ENCODE results near the gene CFAP54. TPM values are rescaled to one million over a fixed set of nuclear protein-coding genes. Genes with fewer than 3 reads are reported as not detected.
"Not testable (repeated sequence)": the region's sequence is repeated elsewhere in the genome, so short reads cannot be mapped to it uniquely, and the experiment has no call there.

Gene CFAP54
- total RNA-seq, 1 experiment from 2014 or later, result 0.05 TPM

DNA sequence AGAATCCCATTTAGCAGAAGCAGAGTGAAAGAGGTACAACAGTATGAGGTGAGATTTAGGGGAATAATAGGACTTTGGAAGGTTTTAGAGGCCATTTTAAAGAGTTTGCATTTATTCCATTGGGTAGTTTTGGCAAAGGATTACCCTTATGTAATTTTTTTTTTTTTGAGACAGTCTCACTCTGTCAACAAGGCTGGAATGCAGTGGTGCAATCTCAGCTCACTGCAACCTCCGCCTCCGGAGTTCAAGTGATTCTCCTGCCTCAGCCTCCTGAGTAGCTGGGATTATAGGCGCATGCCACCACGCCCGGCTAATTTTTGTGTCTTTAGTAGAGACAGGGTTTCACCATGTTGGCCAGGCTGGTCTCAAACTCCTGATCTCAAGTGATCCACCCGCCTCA lies 4.8 kb downstream of the CFAP54 start:
- not testable (repeated sequence) for DNase-seq (ENCODE audit: low read depth in 1 of 2, low spot score in 2 of 2); H3K9me3 ChIP-seq (replicated peaks); H3K36me3 ChIP-seq; H3K27ac ChIP-seq; H3K4me1 ChIP-seq (replicated peaks); H3K27me3 ChIP-seq (replicated peaks); H3K4me3 ChIP-seq

GRCh38 chr12:96495155-96495554 lies 5.8 kb downstream of the CFAP54 start:
- Histone ChIP-seq H3K4me3 (no peak overlapping the region), H3K36me3 (no peaks in the 10 kb centered on the region), H3K27me3 (replicated peaks) (no peaks in the 10 kb centered on the region), H3K9me3 (replicated peaks) (0 out of 2 replicates have a peak, but pooled peaks cover 2% of the 10 kb centered on the region), H3K27ac (no peak overlapping the region), H3K4me1 (replicated peaks) (peaks cover 9% of the 10 kb centered on the region)
- no peak for DNase-seq (ENCODE audit: low read depth in 1 of 2, low spot score in 2 of 2)

GRCh38 chr12:96495841-96496545 lies 6.6 kb downstream of the CFAP54 start:
- H3K4me3 ChIP-seq, result no peak overlapping the region
- H3K9me3 ChIP-seq (replicated peaks), result 0 out of 2 replicates have a peak, but pooled peaks cover 2% of the 10 kb centered on the region
- H3K4me1 ChIP-seq (replicated peaks), result peaks cover 15% of the 10 kb centered on the region
- no peak for DNase-seq (ENCODE audit: low read depth in 1 of 2, low spot score in 2 of 2)
- no peaks in the 10 kb centered on the region for H3K27me3 ChIP-seq (replicated peaks)
- no peaks in the 10 kb centered on the region for H3K36me3 ChIP-seq
- H3K27ac ChIP-seq, result no peak overlapping the region

- Histone ChIP-seq H3K4me1 (replicated peaks) (peaks cover 24% of the 10 kb centered on the region), H3K4me3 (no peak overlapping the region), H3K9me3 (replicated peaks) (0 out of 2 replicates have a peak, but pooled peaks cover 2% of the 10 kb centered on the region)
These were observed 7.6 kb downstream of the CFAP54 start for GRCh38 chr12:96496944-96497343.

DNA sequence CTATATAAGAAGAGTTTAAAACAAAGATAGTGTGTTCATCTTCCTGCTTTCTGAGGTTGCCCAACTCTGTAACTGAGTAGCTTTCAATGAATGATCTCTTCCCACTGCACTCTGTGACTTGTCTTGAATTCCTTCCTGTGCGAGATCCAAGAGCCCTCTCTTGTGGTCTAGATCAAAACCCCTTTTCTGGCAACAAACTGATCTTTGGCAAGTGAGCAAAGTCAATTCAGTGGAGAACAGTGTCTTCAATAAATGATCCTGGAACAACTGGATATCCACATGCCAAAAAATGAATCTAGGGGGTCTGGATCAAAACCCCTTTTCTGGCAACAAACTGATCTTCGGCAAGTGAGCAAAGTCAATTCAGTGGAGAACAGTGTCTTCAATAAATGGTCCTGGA lies 8.5 kb downstream of the CFAP54 start:
- Histone ChIP-seq H3K27me3 (replicated peaks) (no peaks in the 10 kb centered on the region), H3K4me1 (replicated peaks) (peaks cover 30% of the 10 kb centered on the region), H3K27ac (no peak overlapping the region), H3K36me3 (no peaks in the 10 kb centered on the region), H3K9me3 (replicated peaks) (0 out of 2 replicates have a peak, but pooled peaks cover 2% of the 10 kb centered on the region), H3K4me3 (no peak overlapping the region)
- DNase-seq (ENCODE audit: low read depth in 1 of 2, low spot score in 2 of 2), result no peak

More at GRCh38 chr12:96496944-96497343, 7.6 kb downstream of the CFAP54 start:
- DNase-seq (ENCODE audit: low read depth in 1 of 2, low spot score in 2 of 2), result no peak
- H3K36me3 ChIP-seq, result no peaks in the 10 kb centered on the region
- H3K27ac ChIP-seq, result no peak overlapping the region
- H3K27me3 ChIP-seq (replicated peaks), result no peaks in the 10 kb centered on the region

DNA sequence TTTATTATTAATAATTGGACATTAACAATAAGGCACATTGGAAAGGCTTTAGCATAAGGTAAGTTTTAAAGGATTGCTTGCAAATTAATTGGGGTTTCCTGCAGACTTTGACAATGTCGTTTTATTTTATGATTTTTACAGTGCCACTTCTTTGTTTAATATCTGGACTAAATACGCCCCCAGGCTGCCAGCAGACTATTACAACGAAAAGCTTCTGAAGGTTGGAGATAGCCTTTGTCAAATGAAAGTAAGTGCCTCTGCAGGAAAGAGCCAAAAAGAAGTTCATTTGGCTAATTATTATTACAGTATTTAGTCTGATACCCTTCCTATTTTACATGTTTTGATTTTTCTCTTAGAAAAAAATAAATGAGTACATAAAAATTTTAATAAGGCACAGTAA lies 11.3 kb downstream of the CFAP54 start:
- H3K9me3 ChIP-seq (replicated peaks), result 0 out of 2 replicates have a peak, but pooled peaks cover 2% of the 10 kb centered on the region
- no peak for DNase-seq (ENCODE audit: low read depth in 1 of 2, low spot score in 2 of 2)
- H3K36me3 ChIP-seq, result no peaks in the 10 kb centered on the region
- no peak overlapping the region for H3K4me3 ChIP-seq
- no peaks in the 10 kb centered on the region for H3K27me3 ChIP-seq (replicated peaks)
- peak overlapping the region; percentile 78 for H3K27ac ChIP-seq
- H3K4me1 ChIP-seq (replicated peaks), result peaks cover 26% of the 10 kb centered on the region

DNA sequence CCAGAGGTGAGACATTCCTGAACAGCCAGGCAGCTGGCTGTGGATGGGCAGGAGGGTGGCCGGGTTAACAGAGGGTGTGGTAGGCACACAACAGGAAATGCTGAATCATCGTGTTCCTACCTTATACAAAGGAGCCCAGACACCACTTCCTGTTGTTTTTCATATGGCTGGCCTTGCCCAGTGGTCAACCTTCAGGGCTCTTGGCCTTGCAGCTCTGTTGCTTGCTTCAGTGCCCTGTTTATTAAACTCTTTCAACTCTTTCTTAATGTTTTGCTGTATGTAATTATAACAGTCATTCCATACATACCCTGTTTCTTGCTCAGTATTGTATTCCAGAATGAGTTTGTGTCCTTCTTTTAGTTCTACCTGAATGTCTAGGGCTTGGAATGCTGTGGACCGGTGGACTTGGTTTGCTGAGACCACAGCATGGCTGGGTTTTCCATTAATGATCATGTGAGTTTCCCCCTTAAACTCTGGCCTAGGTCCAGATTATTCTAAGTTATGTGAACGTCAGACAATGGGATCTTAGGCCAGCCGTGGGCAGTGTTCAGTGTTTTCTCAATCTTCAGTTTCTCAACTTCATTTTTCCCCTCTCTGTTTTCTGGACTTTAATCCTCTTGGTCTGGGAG lies 11.9 kb downstream of the CFAP54 start:
- no peak overlapping the region for H3K4me3 ChIP-seq
- 0 out of 2 replicates have a peak, but pooled peaks cover 2% of the 10 kb centered on the region for H3K9me3 ChIP-seq (replicated peaks)
- H3K36me3 ChIP-seq, result no peaks in the 10 kb centered on the region
- DNase-seq (ENCODE audit: low read depth in 1 of 2, low spot score in 2 of 2), result peak; percentile 60 to 68
- peak overlapping the region; percentile 78 for H3K27ac ChIP-seq
- H3K4me1 ChIP-seq (replicated peaks), result peaks cover 26% of the 10 kb centered on the region
- no peaks in the 10 kb centered on the region for H3K27me3 ChIP-seq (replicated peaks)

DNA sequence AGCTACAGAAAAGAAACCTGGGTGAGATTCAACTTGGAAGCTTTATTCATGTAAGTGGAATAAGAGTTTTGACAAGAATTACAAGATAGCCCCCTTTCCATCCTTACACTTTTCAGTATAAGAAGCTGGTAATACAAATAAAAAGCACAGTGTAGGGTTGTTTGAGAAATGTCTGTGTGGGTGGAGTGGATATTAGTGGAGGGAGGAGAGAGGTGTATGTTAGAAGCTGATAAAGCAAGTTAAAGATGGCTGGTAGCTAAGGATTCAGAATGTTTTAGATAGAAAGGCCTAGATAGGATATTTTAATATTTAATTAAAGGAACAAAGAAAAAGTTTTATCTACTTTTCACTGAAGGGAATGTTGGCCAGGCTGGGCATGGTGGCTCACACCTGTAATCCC lies 12.5 kb downstream of the CFAP54 start:
- no peaks in the 10 kb centered on the region for H3K27me3 ChIP-seq (replicated peaks)
- 0 out of 2 replicates have a peak, but pooled peaks cover 2% of the 10 kb centered on the region for H3K9me3 ChIP-seq (replicated peaks)
- H3K36me3 ChIP-seq, result no peaks in the 10 kb centered on the region
- peaks cover 26% of the 10 kb centered on the region for H3K4me1 ChIP-seq (replicated peaks)
- H3K27ac ChIP-seq, result peak overlapping the region; percentile 78
- H3K4me3 ChIP-seq, result no peak overlapping the region
- no peak for DNase-seq (ENCODE audit: low read depth in 1 of 2, low spot score in 2 of 2)

DNA sequence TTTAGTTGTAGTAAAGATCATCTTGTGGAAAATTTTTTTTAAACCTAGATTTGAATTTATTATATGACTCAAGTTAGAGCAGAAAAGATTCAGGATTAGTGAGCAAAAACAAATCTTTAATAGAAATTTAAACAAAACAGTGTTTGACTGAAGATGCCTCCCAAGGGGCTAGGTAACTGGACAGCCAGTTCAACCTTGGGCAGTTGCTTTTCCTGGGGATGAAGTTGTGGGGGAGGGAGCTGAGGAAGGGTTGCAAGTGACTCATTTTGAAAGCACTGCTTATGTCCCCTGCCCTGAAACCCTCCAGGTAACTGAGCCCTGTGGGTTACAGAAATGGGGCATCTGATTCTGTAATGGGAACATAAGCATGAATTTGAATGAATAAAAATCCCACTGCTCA lies 13.1 kb downstream of the CFAP54 start:
- no peak for DNase-seq (ENCODE audit: low read depth in 1 of 2, low spot score in 2 of 2)

DNA sequence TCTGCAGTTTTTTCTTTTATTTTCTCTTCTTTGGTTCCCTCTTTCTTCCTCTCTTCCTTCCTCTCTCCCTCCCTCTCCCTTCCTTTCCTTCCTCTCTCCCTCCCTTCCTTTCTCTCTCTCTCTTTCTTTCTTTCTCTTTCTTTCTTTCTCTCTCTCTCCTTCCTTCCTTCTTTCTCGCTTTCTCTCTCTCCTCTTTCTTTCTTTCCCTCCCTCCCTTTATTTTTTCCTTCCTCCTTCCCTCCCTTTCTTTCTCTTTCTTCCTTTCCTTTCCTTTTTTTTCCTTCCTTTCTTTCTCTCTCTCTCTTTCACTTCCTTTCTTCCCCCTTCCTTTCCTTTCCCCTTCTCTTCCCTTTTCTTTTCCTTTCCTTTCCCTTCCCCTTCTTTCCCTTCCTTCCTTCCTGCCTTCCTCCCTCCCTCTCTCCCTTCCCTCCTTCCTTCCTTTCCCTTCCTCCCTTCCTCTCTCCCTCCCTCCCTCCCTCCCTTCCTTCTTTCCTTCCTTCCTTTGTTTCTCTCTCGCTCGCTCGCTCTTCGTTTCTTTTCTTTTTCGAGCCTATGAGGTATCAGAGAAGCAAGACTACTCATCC lies 13.7 kb downstream of the CFAP54 start:
- no peaks in the 10 kb centered on the region for H3K27me3 ChIP-seq (replicated peaks)
- no peaks in the 10 kb centered on the region for H3K36me3 ChIP-seq
- no peak overlapping the region for H3K27ac ChIP-seq
- 0 out of 2 replicates have a peak, but pooled peaks cover 2% of the 10 kb centered on the region for H3K9me3 ChIP-seq (replicated peaks)
- peaks cover 26% of the 10 kb centered on the region for H3K4me1 ChIP-seq (replicated peaks)
- DNase-seq (ENCODE audit: low read depth in 1 of 2, low spot score in 2 of 2), result no peak
- H3K4me3 ChIP-seq, result no peak overlapping the region

More for the DNA sequence above, 13.1 kb downstream of the CFAP54 start:
- H3K4me3 ChIP-seq, result no peak overlapping the region
- peaks cover 26% of the 10 kb centered on the region for H3K4me1 ChIP-seq (replicated peaks)
- H3K9me3 ChIP-seq (replicated peaks), result 0 out of 2 replicates have a peak, but pooled peaks cover 2% of the 10 kb centered on the region
- no peaks in the 10 kb centered on the region for H3K27me3 ChIP-seq (replicated peaks)
- no peaks in the 10 kb centered on the region for H3K36me3 ChIP-seq
- no peak overlapping the region for H3K27ac ChIP-seq

DNA sequence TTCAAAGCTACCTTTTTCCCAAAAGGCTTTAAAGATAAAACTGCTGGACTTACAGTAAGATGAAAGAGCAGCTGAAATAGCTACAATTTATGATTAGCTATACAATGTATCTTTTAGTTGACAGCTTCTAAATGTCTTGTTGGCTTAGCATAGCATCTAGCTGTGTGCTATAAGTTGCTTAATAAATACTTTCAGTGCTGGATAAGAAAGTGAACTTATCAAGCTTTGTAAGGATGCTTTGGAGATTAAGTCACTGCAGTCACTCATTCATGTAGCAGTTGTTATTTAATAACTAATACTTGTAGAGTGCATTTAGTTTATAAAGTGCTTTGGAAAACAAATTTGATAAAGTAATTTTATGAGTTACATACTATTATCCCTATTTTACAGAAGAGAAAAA lies 14.6 kb downstream of the CFAP54 start:
- no peak for DNase-seq (ENCODE audit: low read depth in 1 of 2, low spot score in 2 of 2)
- H3K27ac ChIP-seq, result no peak overlapping the region
- H3K9me3 ChIP-seq (replicated peaks), result 0 out of 2 replicates have a peak, but pooled peaks cover 2% of the 10 kb centered on the region
- H3K36me3 ChIP-seq, result no peaks in the 10 kb centered on the region
- no peak overlapping the region for H3K4me3 ChIP-seq
- peaks cover 26% of the 10 kb centered on the region for H3K4me1 ChIP-seq (replicated peaks)
- H3K27me3 ChIP-seq (replicated peaks), result no peaks in the 10 kb centered on the region

DNA sequence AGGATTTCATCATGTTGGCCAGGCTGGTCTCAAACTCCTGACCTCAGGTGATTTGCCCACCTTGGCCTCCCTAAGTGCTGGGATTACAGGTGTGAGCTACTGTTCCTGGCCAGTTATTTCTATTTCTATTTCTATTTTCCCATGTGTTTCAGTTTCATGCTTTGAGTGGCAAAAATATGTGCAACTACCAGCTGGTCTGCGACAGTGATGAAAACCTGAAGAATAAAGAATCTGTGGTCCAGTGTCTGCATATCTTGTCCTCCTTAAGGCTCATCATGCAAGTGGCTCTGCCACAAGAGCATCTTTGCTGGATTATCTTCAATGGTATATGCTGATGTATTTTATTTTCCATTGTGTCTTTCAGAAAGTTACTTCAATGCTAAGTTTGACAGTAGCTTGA lies 17.4 kb downstream of the CFAP54 start:
- DNase-seq (ENCODE audit: low read depth in 1 of 2, low spot score in 2 of 2), result no peak
- peaks cover 9% of the 10 kb centered on the region for H3K4me1 ChIP-seq (replicated peaks)
- no peaks in the 10 kb centered on the region for H3K36me3 ChIP-seq
- H3K27me3 ChIP-seq (replicated peaks), result no peaks in the 10 kb centered on the region
- no peak overlapping the region for H3K4me3 ChIP-seq
- no peaks in the 10 kb centered on the region for H3K9me3 ChIP-seq (replicated peaks)
- no peak overlapping the region for H3K27ac ChIP-seq

DNA sequence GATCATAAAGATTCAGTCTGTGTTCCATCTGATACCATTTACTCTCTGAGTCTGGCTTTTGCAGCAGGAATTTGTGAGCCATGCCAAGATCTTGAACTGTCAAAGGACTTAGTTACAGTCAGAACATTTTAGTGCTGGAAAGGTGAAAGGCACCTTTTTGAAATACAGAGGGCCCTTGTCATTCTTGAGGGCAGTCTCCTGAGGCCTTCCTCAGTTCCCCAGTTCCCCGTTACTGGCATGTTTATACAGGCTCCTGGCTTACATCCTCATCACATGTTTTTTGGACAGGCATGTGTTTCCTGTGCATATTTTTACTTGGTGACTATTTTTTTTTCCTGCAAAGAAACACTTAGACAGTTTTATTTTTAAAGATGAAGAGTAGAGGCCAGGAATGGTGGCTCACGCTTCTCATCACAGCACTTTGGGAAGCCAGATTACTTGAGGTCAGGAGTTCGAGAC lies 21.0 kb downstream of the CFAP54 start:
- Histone ChIP-seq H3K27me3 (replicated peaks) (no peaks in the 10 kb centered on the region), H3K27ac (no peak overlapping the region), H3K36me3 (no peaks in the 10 kb centered on the region), H3K4me1 (replicated peaks) (no peaks in the 10 kb centered on the region; the same call in 1 of the 2 replicates), H3K9me3 (replicated peaks) (no peaks in the 10 kb centered on the region), H3K4me3 (no peak overlapping the region)
- DNase-seq (ENCODE audit: low read depth in 1 of 2, low spot score in 2 of 2), result no peak

- peaks cover 6% of the 10 kb centered on the region for H3K4me1 ChIP-seq (replicated peaks)
- H3K27ac ChIP-seq, result no peak overlapping the region
- no peak for DNase-seq (ENCODE audit: low read depth in 1 of 2, low spot score in 2 of 2)
- no peak overlapping the region for H3K4me3 ChIP-seq
- H3K27me3 ChIP-seq (replicated peaks), result no peaks in the 10 kb centered on the region
- H3K36me3 ChIP-seq, result no peaks in the 10 kb centered on the region
- no peaks in the 10 kb centered on the region for H3K9me3 ChIP-seq (replicated peaks)
These were observed 23.8 kb downstream of the CFAP54 start for GRCh38 chr12:96513166-96513565.
